Stomach (tissue), 9 donors: ENCODE results near the gene DMRT3. TPM values are rescaled to one million over a fixed set of nuclear protein-coding genes. Genes with fewer than 3 reads are reported as not detected.

Experiments used
- DNase-seq, 2 donors: peaks; one replicate each; pipeline versions ENCODE4 v3.0.0 to v3.0.0-alpha.2; 2013 to 2019
- H3K27ac ChIP-seq, 5 donors: fragments of 200-600 bp in 4 of 5; sonication (generic) in 4 of 5; one replicate each; pipeline ENCODE4 v1.5.1; 2013 to 2019; ENCODE audit warnings: mild to moderate bottlenecking in 1 of 5, moderate library complexity in 1 of 5
- H3K27me3 ChIP-seq, 3 donors: fragments of 200-600 bp; sonication (generic); one replicate each; pipeline ENCODE4 v1.5.1; 2017 to 2019; ENCODE audit warnings: mixed run types in 1 of 3
- H3K36me3 ChIP-seq, 4 donors: fragments of 200-600 bp; sonication (generic); 1 replicate in 3 of 4; 2 replicates in 1 of 4; pipeline ENCODE4 v1.5.1; 2016 to 2019
- H3K4me1 ChIP-seq, 4 donors: fragments of 200-600 bp; sonication (generic); one replicate each; pipeline ENCODE4 v1.5.1; 2016 to 2019
- H3K4me3 ChIP-seq, 4 donors: fragments of 200-600 bp; sonication (generic) in 3 of 4; one replicate each; pipeline ENCODE4 v1.5.1; 2016 to 2019; ENCODE audit warnings: mild to moderate bottlenecking in 1 of 4
- H3K9me3 ChIP-seq, 4 donors: fragments of 200-600 bp; sonication (generic); one replicate each; pipeline ENCODE4 v1.5.1; 2016 to 2019
- EP300 ChIP-seq: sonication (generic); formaldehyde crosslinking; IDR thresholded peaks from one replicate; pipeline ENCODE4 v1.6.1; 2017; ENCODE audit warnings: antibody characterized with exemption
- POLR2A ChIP-seq, 4 donors: fragments of 450-650 bp; IDR thresholded peaks; one replicate each; pipeline ENCODE4 v1.6.1; 2016; ENCODE audit warnings: antibody characterized with exemption in 4 of 4, control low read depth in 2 of 4, mild to moderate bottlenecking in 1 of 4, moderate library complexity in 1 of 4
- POLR2AphosphoS5 ChIP-seq, 3 donors: sonication (generic); formaldehyde crosslinking; IDR thresholded peaks; one replicate each; pipeline ENCODE4 v1.6.1; 2016; ENCODE audit warnings: antibody characterized with exemption in 3 of 3
- WGBS, 5 donors: extraction: QIAGEN DNeasy Blood & Tissue Kit in 3 of 5; methylation state at CpG; one replicate each; pipeline versions ENCODE4 v1.1.5 to v1.1.7; 2013 to 2018; 5-methylcytosine and 5-hydroxymethylcytosine counted together
- intact Hi-C: fragments of 100-400 bp; cut with DNase I; formaldehyde crosslinking; loops from one replicate; pipeline ENCODE4 v1.15.1; 2023; ENCODE audit warnings: low total_unique reads
- polyA plus RNA-seq, 3 donors: library from polyadenylated mRNA; stranded (reverse); fragments of 200-250 nt; gene quantifications; one replicate each; pipeline ENCODE4 v1.2.3, GENCODE V29; 2013
- total RNA-seq, 5 donors: library from RNA; depleted of rRNA; stranded (reverse); fragments of >200 nt; gene quantifications; one replicate each; pipeline versions ENCODE4 v1.1.0 to v1.2.3, GENCODE V29; 2014 to 2016
- TF ChIP-seq, protein P1 (sequence below), 7 experiments: fragments of 450-650 bp in 4 of 7; fragments of 200-600 bp in 3 of 7; sonication (generic) in 3 of 7; IDR thresholded peaks; one replicate each; pipeline ENCODE4 v1.5.1; 2016 to 2019; ENCODE audit warnings: antibody characterized with exemption in 7 of 7, control low read depth in 2 of 7, mild to moderate bottlenecking in 1 of 7
- donor health status: healthy with polysubstance abuse.
- donor health status: Bipolar disorder and iron deficiency.
- donor health status: healthy.

The DMRT3 gene
- total and polyA plus RNA-seq, 8 donors, result 0.35 TPM; not detected in 7

DNA sequence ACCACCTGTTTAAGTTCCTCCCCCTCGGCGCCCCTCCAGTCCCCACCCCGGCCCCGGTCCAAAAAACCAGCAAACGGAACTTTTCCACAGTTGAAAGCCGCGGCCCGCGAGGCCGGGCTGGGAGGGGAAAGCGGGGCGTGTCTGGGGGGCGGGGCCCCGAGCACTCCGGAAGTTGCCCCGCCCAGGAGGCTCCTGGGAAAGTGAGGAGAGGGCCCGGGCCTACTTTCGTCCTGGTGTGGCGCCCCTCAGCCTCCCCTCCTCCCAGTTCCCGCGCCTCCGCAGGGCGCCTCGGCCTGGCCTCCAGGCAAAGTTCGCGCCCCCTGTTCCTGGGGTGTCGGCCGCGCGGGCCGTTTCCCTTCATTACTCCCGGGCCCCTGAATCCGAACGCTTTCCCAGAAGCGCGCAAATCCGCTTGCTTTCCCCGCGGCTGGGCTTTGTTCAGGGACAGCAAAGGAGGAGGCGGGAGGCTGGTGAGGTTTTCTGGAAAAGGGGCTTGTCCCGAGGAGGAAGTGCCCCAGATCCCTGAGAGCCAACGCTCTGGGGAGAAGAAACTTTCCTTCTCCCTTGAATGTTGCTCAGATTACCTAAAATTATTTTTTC is 4.5 kb upstream of the DMRT3 start:
- TF ChIP-seq, protein P1, sequence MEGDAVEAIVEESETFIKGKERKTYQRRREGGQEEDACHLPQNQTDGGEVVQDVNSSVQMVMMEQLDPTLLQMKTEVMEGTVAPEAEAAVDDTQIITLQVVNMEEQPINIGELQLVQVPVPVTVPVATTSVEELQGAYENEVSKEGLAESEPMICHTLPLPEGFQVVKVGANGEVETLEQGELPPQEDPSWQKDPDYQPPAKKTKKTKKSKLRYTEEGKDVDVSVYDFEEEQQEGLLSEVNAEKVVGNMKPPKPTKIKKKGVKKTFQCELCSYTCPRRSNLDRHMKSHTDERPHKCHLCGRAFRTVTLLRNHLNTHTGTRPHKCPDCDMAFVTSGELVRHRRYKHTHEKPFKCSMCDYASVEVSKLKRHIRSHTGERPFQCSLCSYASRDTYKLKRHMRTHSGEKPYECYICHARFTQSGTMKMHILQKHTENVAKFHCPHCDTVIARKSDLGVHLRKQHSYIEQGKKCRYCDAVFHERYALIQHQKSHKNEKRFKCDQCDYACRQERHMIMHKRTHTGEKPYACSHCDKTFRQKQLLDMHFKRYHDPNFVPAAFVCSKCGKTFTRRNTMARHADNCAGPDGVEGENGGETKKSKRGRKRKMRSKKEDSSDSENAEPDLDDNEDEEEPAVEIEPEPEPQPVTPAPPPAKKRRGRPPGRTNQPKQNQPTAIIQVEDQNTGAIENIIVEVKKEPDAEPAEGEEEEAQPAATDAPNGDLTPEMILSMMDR (IDR thresholded peaks at IDR 0.05), result no peak
- TF ChIP-seq POLR2AphosphoS5 (IDR thresholded peaks at IDR 0.05), result no peak
- TF ChIP-seq POLR2A (IDR thresholded peaks at IDR 0.05), result no peak
- no peak for TF ChIP-seq EP300
- Histone ChIP-seq H3K9me3 (peaks cover 0 to 17% (median 3%) of the 10 kb centered on the region in 4 donors), H3K36me3 (no peaks in the 10 kb centered on the region), H3K4me3 (peak overlapping the region; percentile 34 to 55 (median 47)), H3K4me1 (peaks cover 31 to 58% (median 48%) of the 10 kb centered on the region in 4 donors), H3K27me3 (peaks cover 56 to 100% (median 99%) of the 10 kb centered on the region in 3 donors), H3K27ac (no peak overlapping the region)
- intact Hi-C loops, result no loop called here
- WGBS, 5 donors, result 1 to 8% (median 3%) methylated on average over 23 to 42 of the region's 42 CpGs
- DNase-seq, result peak in 1 of 2 donors; percentile 51

DNA sequence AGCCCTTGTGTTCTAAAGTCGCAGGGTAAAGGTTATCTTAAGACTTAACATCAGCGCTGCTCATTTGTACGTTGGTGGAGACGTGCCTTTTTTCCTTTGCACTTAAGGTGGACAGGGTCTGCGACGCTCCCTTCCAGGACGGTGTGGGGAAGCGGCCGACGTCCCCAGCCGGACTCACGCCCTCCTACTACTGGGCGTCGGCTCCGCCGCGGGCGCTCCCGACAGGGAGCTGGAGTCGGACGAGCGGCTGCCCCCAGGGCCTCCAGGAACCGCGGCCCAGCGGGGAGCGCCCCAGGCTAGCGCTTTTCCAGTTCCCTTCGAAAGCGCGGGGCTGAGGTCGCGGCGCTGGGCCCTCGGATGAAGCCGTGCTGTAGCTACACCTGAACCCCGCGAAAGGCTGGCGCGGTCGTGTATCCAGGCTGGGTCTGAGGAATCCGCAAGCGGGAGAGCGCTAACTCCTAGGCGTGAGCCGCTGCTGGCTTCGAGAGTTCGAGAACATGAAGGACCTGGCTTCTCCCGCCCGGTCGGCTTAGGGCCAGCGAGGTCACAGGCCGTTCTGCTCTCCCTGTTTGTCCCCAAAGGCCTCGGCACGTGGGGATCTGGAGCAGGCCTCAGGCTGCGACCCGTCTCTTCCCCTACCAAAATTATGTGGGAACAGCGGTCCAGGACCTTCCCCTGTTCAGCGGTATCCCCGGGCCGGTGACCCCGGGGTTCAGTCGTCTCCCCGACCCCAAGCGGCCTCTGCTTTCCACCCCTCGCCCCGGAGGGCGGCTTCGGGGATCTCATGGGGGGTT is 3.8 kb upstream of the DMRT3 start:
- TF ChIP-seq POLR2AphosphoS5 (IDR thresholded peaks at IDR 0.05), result no peak
- TF ChIP-seq POLR2A (IDR thresholded peaks at IDR 0.05), result no peak
- TF ChIP-seq, protein P1 (IDR thresholded peaks at IDR 0.05), result no peak
- no peak for TF ChIP-seq EP300
- Histone ChIP-seq H3K4me3 (peak overlapping the region; percentile 34 to 55 (median 47)), H3K27me3 (peaks cover 62 to 100% (median 99%) of the 10 kb centered on the region in 3 donors), H3K9me3 (peaks cover 0 to 17% (median 3%) of the 10 kb centered on the region in 4 donors), H3K4me1 (peaks cover 31 to 64% (median 54%) of the 10 kb centered on the region in 4 donors), H3K27ac (no peak overlapping the region), H3K36me3 (no peaks in the 10 kb centered on the region)
- WGBS, 5 donors, result 8 to 10% (median 8%) methylated on average over 32 to 68 of the region's 68 CpGs
- intact Hi-C loops, result no loop called here
- DNase-seq, result peak in 1 of 2 donors; percentile 39

DNA sequence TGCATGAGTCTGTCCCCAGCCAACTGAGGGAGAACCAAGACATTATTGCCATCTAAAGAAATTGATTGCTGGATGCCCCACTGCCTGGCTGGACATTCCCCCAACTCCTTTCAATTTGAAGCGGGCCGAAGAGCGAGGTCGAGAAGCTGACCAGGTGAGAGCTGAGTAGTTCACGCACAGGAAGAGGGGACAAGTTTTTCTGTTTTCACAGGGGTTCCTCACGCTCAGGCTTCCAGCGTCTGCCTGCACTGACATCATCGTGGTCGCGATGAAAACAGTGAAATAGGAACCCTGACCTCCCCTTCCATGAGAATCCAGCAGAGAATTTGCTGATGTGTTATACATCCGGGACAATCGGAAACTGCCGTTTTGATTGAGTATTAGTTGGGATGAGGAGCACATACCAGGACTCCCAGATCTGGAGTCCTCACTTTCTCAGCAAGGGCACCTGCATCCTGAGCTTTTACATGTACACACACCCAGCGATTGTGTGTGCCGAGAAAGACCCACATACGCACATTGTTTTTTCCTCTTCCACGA is 3.1 kb upstream of the DMRT3 start:
- peaks cover 69 to 100% (median 100%) of the 10 kb centered on the region in 3 donors for H3K27me3 ChIP-seq
- 17 to 31% (median 20%) methylated on average over 17 of the region's 17 CpGs for WGBS, 5 donors

More for the DNA sequence above, 3.1 kb upstream of the DMRT3 start:
- H3K4me1 ChIP-seq, result peaks cover 31 to 64% (median 54%) of the 10 kb centered on the region in 4 donors
- intact Hi-C loops, result no loop called here
- no peak overlapping the region for H3K4me3 ChIP-seq
- DNase-seq, result no peak
- H3K9me3 ChIP-seq, result peaks cover 0 to 17% (median 3%) of the 10 kb centered on the region in 4 donors
- TF ChIP-seq POLR2AphosphoS5 (IDR thresholded peaks at IDR 0.05) (no peak), EP300 (no peak), POLR2A (IDR thresholded peaks at IDR 0.05) (no peak)
- TF ChIP-seq, protein P1 (IDR thresholded peaks at IDR 0.05), result no peak
- H3K36me3 ChIP-seq, result no peaks in the 10 kb centered on the region
- H3K27ac ChIP-seq, result no peak overlapping the region
